NT2/D1 (cell line): ENCODE data around the gene SORCS1.

ENCODE experiments used
- SUZ12 ChIP-seq: IDR thresholded peaks from 2 replicates; pipeline ENCODE4 v1.6.1; 2011; ENCODE audit not compliant: insufficient read length, insufficient read depth; ENCODE audit errors: extremely low read depth
- YY1 ChIP-seq: IDR thresholded peaks from 2 replicates; pipeline ENCODE4 v1.6.1; 2011; ENCODE audit not compliant: insufficient read length, insufficient read depth
- ZNF274 ChIP-seq: IDR thresholded peaks from 2 replicates; pipeline ENCODE4 v1.6.1; 2011; ENCODE audit warnings: mild to moderate bottlenecking, low read depth, low read length

DNA sequence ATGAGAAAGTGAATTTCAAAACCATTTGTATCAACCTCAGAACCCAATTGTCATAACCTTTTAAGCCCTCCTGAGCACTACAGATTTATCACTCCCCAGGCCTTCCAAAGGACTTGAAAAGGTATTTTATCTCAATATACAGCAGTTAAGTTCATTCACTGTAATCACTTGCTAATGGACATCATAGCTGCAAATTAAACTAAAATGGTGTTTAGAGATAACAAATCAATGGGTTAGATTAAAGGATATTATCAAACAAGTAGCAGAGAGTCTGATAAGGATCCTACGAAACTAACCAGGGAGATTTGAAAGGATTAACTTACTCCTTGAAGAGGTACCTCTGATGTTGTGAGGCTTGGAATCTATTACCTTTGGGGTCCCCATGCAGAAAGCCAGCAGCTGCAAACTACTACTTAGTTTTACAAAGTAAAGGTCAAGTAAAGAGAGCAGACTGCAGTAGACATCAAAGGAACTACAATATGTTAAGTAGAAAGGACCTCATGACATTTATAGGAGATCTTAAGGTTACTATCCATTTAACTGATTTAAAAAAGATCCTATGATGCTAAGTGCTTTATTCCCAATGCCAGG, 359.4 kb downstream of the SORCS1 start:
- TF ChIP-seq YY1 (no peak), ZNF274 (no peak), SUZ12 (no peak)
